Measurements from ENCODE around the gene KCNMB2.

DNA sequence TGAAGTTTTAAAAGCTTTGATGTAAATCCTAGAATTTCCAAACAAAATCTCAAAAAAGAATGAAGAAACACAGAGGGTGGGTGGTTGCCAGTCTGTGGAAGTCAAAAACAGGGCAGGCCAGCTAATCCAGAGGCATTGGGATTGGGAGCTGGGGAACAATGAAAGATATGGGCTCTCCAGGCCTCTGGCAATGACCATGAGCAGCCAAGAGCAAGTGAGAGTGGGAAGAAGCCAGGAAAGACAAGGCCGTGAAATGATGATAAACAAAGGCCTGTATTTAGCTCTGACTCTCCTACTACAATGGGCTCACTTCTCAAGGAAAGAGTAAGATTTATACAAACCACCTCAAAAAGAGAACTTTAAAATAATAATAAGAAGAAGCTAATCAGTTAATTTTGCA, 286.9 kb downstream of the KCNMB2 start:
- no peak for TF ChIP-seq POLR2A (IDR thresholded peaks at IDR 0.05)
- no peak for TF ChIP-seq CTCF (IDR thresholded peaks at IDR 0.05)
- TF ChIP-seq EP300 (IDR thresholded peaks at IDR 0.05) = no peak

Measured in upper lobe of left lung (tissue), 4 donors.